ENCODE data around the gene STIMATE.

DNA sequence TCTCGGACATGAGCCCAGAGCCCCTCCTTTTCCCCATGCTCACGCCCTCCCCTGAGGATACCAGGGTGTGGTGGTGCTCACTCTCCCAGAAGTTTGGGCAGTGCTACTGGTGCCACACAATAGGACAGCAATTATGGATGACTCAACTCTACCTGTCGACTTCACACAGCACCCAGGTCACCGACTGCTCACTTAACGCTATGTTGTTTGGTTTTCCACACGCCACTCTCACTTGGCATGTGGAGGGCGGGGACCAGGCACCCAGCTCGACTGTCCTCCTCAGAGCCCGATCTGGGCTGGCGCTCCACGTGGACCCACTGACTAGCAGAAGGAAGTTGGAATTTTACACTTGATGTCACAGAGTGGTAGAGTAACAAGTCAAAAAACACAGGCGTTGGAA, 30.9 kb downstream of the STIMATE start:
- no peak for TF ChIP-seq HDGF (IDR thresholded peaks at IDR 0.05; ENCODE audit: borderline replicate concordance)
- TF ChIP-seq SP1 (IDR thresholded peaks at IDR 0.05) = no peak
- TF ChIP-seq ARNT (IDR thresholded peaks at IDR 0.05) = no peak
- no peak for TF ChIP-seq BHLHE40 (IDR thresholded peaks at IDR 0.05; ENCODE audit: borderline replicate concordance)
- no peak for TF ChIP-seq FOXM1 (IDR thresholded peaks at IDR 0.05; ENCODE audit: borderline replicate concordance)

Data from HEK293T (cell line).